Endometrium (tissue), 2 donors: ENCODE measurements around the gene ARNT2.

Experiments used
- FAIRE-seq: peaks from 2 replicates; lab custom pipeline; 2012; peaks lifted over from hg19 to GRCh38; lab: Jason Lieb, UNC
- donor health status: control.
- donor health status: control.

ARNT2 gene

GRCh38 chr15:80411788-80412288 lies 7.7 kb downstream of the ARNT2 start:
- no peak for FAIRE-seq

DNA sequence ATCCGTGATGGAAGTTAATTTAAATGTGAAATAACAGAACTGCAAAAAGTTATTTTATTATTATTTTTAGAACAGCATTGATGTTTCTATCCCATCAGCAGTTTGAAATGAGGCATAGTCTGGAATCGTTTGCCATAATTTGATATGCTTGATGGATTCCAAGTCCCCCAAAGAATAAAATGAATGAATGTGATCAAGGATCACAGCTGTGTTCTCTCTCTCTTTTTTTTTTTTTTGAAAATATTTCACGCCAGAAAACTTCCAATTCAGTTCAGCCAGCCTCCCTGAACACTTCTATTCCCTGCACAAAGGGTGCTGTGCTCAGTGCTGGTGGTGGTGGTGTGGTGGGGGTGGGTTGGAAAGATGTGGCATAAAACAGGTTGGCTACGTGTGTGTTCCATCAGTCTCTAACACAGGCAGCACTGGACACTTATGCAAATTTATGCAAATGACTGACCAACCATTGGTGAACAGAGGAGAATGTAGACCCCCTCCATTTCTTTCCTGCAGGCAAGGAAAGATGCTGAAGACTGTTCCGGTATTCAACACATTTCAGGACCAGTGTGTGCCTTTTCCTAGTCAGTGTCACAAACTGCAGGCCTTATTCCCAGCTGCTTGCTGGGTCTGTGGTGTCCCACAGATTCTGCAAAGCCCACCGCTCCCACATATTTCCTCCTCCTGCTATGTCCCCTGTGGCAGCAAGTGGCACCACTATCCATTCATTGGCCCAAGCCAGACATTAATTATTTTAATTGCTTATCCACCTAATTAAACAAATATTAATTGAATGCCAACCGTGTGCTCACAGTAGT lies 10.6 kb downstream of the ARNT2 start:
- no peak for FAIRE-seq

DNA sequence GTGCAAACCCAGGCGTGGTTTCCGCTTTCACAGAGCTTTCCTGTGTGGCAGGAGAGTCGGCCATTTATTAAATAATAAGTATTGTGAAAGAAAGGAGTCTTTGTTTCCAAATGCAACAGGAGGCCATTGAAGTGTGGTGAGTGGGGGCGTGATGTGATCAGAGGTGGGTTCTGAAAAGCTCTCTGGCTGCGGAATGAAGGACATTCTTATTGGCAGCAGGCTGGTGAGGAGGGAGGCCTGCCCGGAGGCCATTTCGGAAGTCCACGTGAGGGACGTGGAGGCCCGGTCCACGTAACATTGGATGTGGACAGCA lies 11.1 kb downstream of the ARNT2 start:
- no peak for FAIRE-seq

- FAIRE-seq = no peak
Observed at GRCh38 chr15:80416702-80417101, 12.5 kb downstream of the ARNT2 start.

GRCh38 chr15:80418892-80419537 lies 14.8 kb downstream of the ARNT2 start:
- no peak for FAIRE-seq

GRCh38 chr15:80419546-80419945 lies 15.4 kb downstream of the ARNT2 start:
- FAIRE-seq = no peak

- FAIRE-seq = no peak
Observed at GRCh38 chr15:80420658-80421057, 16.5 kb downstream of the ARNT2 start.

GRCh38 chr15:80423215-80423614 lies 19.0 kb downstream of the ARNT2 start:
- no peak for FAIRE-seq

- no peak for FAIRE-seq
Observed at GRCh38 chr15:80424381-80424780, 20.2 kb downstream of the ARNT2 start.

- FAIRE-seq = no peak
Observed at GRCh38 chr15:80426316-80426715, 22.1 kb downstream of the ARNT2 start.

- no peak for FAIRE-seq
Observed at GRCh38 chr15:80429964-80430363, 25.8 kb downstream of the ARNT2 start.

DNA sequence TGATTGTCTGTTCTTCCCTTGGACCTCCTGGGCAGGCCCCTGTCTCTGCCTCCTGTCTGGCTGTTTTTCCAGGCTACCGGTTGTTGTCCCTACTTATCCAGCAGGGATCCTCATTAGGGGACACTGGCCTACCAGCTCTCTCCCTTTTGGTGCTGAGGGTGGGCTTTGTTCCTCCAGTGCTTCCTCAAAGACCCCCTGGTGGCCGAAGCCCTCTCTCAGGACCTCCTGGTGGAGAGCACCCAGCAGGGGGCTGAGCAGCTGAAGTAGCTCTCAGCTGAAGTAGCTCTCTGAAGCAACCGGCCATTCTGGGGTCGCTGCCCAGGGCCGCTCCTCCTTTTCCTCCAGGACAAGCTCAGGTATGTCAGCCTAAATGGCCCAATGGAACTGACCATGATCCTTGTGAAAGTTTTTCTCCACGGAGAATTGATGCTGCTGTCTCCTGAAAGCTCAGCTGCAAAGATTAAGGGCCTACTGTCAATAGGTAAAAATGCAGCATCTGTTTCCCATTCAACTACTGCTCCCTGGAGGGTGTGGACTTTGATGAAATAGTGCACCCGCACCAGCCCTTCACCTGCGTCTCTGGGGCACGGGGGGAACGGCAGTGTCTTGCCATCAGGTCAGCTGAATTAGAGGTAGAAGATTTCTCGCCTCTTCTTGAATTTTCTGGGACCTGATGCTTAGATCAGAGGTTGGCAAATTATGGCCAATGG lies 27.6 kb downstream of the ARNT2 start:
- no peak for FAIRE-seq

DNA sequence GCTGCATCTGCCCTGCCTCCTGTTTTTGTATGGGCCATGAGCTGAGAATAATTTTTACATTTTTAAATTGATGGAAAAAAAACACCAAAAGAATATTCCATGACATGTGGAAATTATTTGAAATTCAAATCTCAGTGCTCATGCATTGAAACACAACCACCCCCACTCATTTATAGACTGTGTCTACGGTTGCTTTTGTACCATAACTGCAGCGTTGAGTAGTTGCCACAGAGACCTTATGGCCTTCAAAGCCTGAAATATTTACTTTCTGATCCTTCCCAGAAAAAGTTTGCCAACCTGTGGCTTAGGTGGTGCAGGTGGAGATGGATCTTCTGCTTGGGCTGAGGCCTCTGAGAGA lies 28.1 kb downstream of the ARNT2 start:
- FAIRE-seq = no peak

DNA sequence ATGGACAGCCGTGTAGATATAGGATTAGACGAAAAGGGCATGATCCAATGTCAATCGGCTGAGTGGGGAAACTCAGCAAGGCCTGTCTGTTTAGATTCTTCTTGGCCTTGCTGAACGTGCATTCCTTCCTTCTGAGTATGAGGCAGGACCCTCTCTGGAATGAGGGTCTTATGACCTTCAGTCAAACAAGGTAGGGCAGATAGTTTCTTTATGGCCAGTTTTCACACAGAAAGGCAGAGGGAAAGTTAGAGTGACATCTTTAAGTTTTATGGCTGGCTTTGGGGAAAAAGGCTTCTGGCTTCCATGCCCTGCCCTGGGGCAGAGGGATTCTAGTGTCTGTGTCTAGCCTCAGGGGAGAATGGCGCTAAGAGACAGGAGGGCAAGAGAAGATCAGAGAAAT lies 29.7 kb downstream of the ARNT2 start:
- FAIRE-seq = no peak

GRCh38 chr15:80434926-80435720 lies 30.9 kb downstream of the ARNT2 start:
- FAIRE-seq = no peak

GRCh38 chr15:80436511-80437307 lies 32.5 kb downstream of the ARNT2 start:
- FAIRE-seq = no peak

GRCh38 chr15:80437334-80437891 lies 33.2 kb downstream of the ARNT2 start:
- FAIRE-seq = no peak

- no peak for FAIRE-seq
Observed at GRCh38 chr15:80439140-80439539, 35.0 kb downstream of the ARNT2 start.

DNA sequence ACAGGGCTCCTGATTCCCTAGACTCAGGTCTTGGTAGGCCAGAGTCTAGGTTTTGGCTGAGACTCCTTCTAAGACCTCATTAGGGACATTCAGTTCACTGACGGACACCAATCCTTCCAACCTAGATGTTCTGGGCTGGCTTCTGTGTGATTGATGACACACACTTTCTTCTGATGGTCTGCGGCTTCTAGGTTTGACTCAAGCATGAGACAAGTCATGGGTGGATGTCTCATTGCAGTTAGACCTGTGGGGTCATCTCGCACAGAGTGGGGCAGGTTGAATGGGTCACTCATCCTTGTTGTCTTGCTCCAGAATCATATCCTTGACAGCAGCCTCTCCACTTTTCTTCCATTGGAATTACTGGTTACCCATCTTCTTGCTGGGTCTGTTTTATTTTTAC lies 35.8 kb downstream of the ARNT2 start:
- FAIRE-seq = no peak

DNA sequence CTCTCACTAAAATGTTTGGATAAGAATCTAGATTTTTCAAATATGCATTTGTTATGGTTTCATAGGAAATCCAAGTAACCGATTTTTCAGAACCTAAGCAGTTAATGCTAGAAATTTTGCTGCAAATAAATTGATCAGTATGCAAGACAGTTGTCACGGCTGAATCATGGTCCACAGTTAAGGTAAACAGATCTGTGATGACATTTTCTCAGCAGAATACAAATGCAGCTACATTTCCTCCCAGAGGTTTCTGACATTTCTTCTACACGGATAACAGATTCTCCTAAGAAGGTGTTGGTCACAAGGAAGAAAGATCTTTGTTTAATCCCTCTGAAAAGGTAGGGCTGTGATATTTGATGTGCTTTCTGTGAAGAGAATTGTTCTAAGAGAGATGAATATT lies 36.9 kb downstream of the ARNT2 start:
- no peak for FAIRE-seq

GRCh38 chr15:80441714-80442113 lies 37.5 kb downstream of the ARNT2 start:
- FAIRE-seq = no peak
